ENCODE measurements around the gene GKN1.

The GKN1 gene

GRCh38 chr2:68959001-68959400, 15.4 kb upstream of the GKN1 start:
- no peak for DNase-seq (ENCODE audit: low read depth, low spot score)

DNA sequence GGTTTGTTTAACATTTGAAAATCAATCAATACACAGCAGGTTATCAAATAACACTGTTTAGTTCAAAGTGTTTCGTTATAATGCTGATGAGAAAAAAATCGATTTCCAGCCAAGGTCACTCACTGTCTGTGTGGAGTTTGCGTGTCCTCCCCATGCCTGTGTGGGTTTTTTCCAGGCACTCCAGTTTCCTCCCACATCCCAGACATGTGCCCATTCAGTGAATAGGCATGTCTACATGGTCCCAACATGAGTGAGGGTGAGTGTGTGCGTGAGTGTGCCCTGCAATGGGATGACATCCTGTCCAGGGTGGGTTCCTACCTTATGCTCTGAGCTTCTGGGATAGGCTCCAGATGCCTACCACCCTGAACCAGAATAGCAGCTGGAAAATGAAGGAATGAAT, 13.1 kb upstream of the GKN1 start:
- no peak for DNase-seq (ENCODE audit: low read depth, low spot score)

DNA sequence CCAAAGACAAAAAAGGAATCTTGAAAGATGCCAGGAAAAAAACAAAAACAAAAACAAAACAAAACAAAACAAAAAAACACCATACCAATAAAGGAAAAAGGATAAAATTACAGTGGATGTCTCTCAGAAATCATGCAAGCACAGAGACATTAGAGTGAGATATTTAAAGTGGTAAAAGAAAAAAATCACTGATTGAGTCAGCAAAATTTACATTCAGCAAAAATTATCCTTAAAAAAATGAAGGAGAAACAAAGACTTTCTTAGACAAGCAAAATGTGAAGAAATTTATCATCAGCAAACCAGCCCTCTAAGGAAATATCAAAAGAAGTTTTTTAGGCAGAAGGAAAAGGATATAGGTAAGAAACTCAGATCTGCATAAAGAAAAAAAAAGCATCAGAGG, 10.2 kb upstream of the GKN1 start:
- no peak for DNase-seq (ENCODE audit: low read depth, low spot score)

DNA sequence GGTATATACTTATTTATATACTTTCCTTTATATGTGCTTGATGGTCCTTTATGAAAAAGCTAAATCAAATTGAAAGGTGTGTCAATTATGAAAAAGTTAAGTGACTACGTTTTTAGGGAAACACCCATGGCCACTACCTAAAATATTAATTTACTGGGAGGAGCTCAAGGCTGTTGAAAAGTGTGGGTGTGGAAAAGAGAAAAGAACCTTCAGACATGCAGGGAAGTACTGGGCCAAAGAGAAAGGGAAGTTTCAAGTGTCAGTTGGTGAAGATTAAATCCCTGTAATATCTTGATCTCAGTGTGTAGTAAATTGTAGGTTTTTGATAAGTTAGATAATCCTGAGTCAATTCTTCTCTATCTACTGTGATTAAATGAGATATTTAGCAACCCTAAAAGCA, 6.2 kb upstream of the GKN1 start:
- DNase-seq (ENCODE audit: low read depth, low spot score): no peak

GRCh38 chr2:68969736-68970490, 4.5 kb upstream of the GKN1 start:
- DNase-seq (ENCODE audit: low read depth, low spot score): no peak

- no peak for DNase-seq (ENCODE audit: low read depth, low spot score)
These were observed 3.7 kb upstream of the GKN1 start for GRCh38 chr2:68970566-68971265.

GRCh38 chr2:68971591-68972231, 2.7 kb upstream of the GKN1 start:
- peak; percentile 10 for DNase-seq (ENCODE audit: low read depth, low spot score)

- DNase-seq (ENCODE audit: low read depth, low spot score): no peak
These were observed 670 bp downstream of the GKN1 start for GRCh38 chr2:68974946-68975665.

DNA sequence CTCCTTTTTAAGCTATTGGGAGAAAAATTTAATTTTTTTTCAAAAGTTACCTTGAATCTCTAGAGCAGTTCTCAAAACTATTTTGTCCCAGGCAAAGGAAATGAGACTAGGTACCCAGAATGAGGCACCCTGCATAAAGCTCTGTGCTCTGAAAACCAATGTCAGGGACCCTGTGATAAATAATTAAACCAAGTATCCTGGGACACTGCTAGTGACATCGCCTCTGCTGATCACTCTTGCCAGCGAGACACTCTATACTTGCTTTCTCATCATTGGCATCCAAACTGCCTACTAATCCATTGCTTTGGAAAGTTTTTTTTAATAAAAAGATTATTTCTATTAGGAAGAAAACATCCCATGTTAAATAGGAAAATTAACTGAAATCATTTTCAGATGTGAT, 1.4 kb downstream of the GKN1 start:
- no peak for DNase-seq (ENCODE audit: low read depth, low spot score)

DNA sequence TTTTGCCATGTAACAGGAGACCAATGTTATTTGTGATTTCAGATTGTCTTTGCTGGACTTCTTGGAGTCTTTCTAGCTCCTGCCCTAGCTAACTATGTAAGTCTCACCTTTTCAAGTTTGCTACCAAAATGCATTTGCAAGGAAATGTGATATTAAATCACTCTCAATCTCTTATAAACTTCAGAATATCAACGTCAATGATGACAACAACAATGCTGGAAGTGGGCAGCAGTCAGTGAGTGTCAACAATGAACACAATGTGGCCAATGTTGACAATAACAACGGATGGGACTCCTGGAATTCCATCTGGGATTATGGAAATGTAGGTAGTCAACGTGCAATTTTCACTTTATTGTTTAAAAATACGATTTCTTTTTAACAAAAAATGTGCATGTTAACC, 3.0 kb downstream of the GKN1 start:
- DNase-seq (ENCODE audit: low read depth, low spot score): no peak

DNA sequence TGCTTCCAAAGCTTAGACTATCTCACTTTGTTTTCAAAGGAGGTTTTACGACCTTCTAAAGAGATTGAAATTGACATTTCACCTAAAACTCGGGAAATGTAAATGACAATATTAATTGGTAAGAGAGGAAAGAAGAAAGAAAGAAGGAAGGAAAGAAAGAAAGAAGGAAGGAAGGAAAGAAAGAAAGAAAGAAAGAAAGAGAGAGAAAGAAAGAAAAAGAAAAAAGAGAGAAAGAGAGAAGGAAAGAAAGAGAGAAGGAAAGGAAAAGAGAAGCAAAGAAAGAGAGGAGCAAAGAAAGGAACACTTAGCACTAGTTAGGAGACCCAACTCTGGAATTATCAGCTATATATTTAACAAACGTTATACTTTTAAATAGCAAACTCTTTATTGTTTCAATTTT, 3.7 kb downstream of the GKN1 start:
- no peak for DNase-seq (ENCODE audit: low read depth, low spot score)

- no peak for DNase-seq (ENCODE audit: low read depth, low spot score)
These were observed 6.5 kb downstream of the GKN1 start for GRCh38 chr2:68980956-68981355.

GRCh38 chr2:68987021-68987503, 12.6 kb downstream of the GKN1 start:
- no peak for DNase-seq (ENCODE audit: low read depth, low spot score)

DNA sequence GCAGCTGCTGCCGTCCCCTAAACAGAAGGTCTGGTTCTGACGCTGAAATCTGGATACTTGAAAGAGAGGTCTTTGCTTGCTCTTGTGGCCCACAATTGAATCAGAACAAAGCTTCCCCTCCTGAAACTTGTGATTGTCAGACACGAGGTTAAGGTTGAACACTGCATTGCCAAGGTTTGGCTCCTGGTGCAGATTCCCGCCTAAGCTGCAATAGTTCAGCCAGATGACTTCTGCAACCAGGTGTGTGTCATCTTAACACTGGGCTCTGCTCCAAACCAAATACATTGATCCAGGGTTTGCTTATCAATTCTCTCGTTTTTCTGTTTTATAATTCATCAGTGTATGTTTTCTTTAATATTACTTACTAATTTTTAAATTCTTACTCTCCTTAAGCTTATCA, 14.6 kb downstream of the GKN1 start:
- DNase-seq (ENCODE audit: low read depth, low spot score): no peak

DNA sequence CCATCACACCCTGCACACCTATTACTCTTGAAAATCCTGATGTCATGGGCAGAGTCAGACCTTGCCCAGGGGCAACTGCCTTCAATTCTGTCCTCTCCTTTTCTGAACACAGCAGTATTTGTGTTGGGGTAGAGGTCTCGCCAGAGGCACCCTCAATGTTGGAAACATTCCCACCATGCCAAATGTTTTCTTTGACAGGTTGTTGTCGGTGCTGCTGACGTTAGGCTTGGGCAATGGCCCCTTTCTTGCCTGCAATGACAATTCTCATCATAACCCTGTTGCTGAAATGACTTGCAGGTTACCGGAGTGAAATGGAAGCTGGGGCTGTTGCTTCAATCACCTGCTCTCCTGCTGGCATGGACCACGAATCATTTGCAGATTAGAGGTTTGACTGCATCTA, 17.9 kb downstream of the GKN1 start:
- DNase-seq (ENCODE audit: low read depth, low spot score): no peak

DNA sequence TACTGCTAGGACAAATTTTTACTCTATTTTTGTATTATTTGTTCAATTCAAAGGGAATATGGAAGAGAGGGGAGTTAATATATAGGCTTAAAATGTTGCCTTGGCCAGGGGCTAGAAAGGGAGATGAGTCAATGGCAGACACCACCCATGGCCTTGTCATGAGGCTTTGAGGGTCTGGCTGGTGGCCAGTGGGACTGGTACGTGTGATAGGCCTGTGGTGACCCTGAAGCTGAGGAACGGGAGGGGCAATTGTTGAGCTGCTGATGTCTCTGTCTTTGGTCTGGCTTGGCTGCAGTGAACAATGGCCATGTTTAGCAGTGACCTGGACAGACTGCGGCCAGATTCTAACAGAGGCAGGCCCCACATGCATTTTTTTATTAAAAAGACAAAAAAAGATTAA, 18.5 kb downstream of the GKN1 start:
- no peak for DNase-seq (ENCODE audit: low read depth, low spot score)

- DNase-seq (ENCODE audit: low read depth, low spot score): no peak
These were observed 19.2 kb downstream of the GKN1 start for GRCh38 chr2:68993660-68994059.

DNA sequence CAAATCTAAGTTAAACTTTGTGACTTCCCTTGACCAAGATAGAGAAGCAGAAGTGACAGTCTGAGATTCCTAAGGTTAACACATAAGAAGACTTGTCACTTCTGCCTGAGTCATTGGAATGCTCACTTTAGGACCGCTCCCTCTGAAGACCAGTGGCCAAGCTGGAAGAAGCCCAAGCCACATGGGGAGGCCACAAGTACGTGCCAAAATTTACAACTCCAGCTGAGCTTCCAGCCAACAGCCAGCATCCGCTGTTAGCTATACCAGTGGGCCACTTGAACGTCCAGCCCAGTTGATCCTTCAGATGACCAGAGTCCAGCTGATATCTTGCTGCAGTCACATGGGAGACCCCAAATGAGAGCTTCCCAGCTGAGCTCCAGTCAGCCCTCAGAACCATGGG, 20.4 kb downstream of the GKN1 start:
- no peak for DNase-seq (ENCODE audit: low read depth, low spot score)

DNA sequence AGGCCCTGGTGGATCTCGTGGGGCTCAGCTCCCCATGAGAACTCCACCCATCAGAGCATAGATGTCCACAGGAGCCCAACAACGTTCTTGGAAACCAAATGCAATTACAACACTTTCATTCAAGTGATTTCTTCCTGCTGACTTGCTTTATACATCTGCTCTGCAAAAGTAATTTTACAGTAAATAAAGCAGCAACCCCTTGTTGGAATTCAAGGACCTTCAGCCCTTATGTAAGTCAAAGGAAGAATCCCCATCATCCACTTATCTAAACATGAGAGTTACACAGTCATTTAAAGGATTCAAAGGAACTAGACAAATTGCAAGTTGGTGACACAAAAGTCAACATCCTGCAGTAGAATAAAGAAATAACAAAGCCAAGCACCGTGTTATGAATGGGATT, 21.5 kb downstream of the GKN1 start:
- DNase-seq (ENCODE audit: low read depth, low spot score): no peak

GRCh38 chr2:68997401-68997800, 23.0 kb downstream of the GKN1 start:
- no peak for DNase-seq (ENCODE audit: low read depth, low spot score)

DNA sequence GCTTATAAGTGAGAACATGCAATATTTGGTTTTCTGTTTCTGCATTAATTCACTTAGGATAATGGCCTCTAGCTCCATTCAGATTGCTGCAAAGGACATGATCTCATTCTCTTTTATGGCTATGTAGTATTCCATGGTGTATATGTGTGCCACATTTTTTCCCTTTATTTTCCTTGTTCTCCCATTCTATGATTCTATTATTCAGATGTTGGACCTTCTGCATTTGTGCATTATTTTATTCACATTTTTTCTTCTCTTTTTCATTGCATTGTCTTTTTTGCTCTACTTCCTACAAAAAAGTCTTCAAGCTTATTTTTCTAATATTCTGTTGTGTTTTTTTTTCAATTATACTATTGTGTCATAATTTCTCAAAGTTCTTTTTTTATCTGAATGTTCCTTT, 27.4 kb downstream of the GKN1 start:
- no peak for DNase-seq (ENCODE audit: low read depth, low spot score)

- DNase-seq (ENCODE audit: low read depth, low spot score): no peak
These were observed 29.3 kb downstream of the GKN1 start for GRCh38 chr2:69003731-69004130.
